NCI-H446 treated with DMSO at 0.1 percent for 48 hours (cell line): Measurements from ENCODE around the gene ZNRF1.

Experiments
- DNase-seq: peaks from one replicate; lab custom pipeline; 2025; lab: John Stamatoyannopoulos, UW

The ZNRF1 gene

GRCh38 chr16:75027520-75028300 is 28.9 kb downstream of the ZNRF1 start:
- no peak for DNase-seq

GRCh38 chr16:75028544-75029135 is 29.8 kb downstream of the ZNRF1 start:
- DNase-seq, result no peak

GRCh38 chr16:75029854-75030253 is 31.0 kb downstream of the ZNRF1 start:
- DNase-seq, result no peak

GRCh38 chr16:75032655-75033054 is 33.8 kb downstream of the ZNRF1 start:
- no peak for DNase-seq

- no peak for DNase-seq
Measured at GRCh38 chr16:75035410-75035968, 36.7 kb downstream of the ZNRF1 start.

GRCh38 chr16:75038036-75038858 is 39.4 kb downstream of the ZNRF1 start:
- DNase-seq, result no peak

GRCh38 chr16:75039941-75040340 is 41.1 kb downstream of the ZNRF1 start:
- DNase-seq, result no peak

- DNase-seq, result no peak
Measured at GRCh38 chr16:75042426-75043174, 43.8 kb downstream of the ZNRF1 start.

- no peak for DNase-seq
Measured at GRCh38 chr16:75043175-75043895, 44.5 kb downstream of the ZNRF1 start.

GRCh38 chr16:75044800-75045361 is 46.1 kb downstream of the ZNRF1 start:
- no peak for DNase-seq

GRCh38 chr16:75045424-75045823 is 46.6 kb downstream of the ZNRF1 start:
- no peak for DNase-seq

- no peak for DNase-seq
Measured at GRCh38 chr16:75048054-75048453, 49.2 kb downstream of the ZNRF1 start.

- DNase-seq, result no peak
Measured at GRCh38 chr16:75048530-75048929, 49.7 kb downstream of the ZNRF1 start.

- DNase-seq, result no peak
Measured at GRCh38 chr16:75052481-75053202, 53.8 kb downstream of the ZNRF1 start.

- no peak for DNase-seq
Measured at GRCh38 chr16:75053791-75054555, 55.1 kb downstream of the ZNRF1 start.

GRCh38 chr16:75054556-75054947 is 55.7 kb downstream of the ZNRF1 start:
- DNase-seq, result no peak

- DNase-seq, result no peak
Measured at GRCh38 chr16:75058806-75059205, 60.0 kb downstream of the ZNRF1 start.

GRCh38 chr16:75059411-75059810 is 60.6 kb downstream of the ZNRF1 start:
- no peak for DNase-seq

GRCh38 chr16:75060723-75061122 is 61.9 kb downstream of the ZNRF1 start:
- DNase-seq, result no peak
